ENCODE measurements around the gene MARCHF6.
A peak's percentile ranks its signal among the peaks of the same experiment; 100 is the strongest.

GRCh38 chr5:10353241-10354047, at the start of gene MARCHF6:
- TF ChIP-seq CTCF (IDR thresholded peaks at IDR 0.05) (peak in 2 of 7 experiments; percentile 7 to 14), POLR2A (IDR thresholded peaks at IDR 0.05) (peak; percentile 95 to 98 (median 97))
